ENCODE measurements around the gene EP400.
"Not testable (repeated sequence)": the region's sequence is repeated elsewhere in the genome, so short reads cannot be mapped to it uniquely, and the experiment has no call there.

- TF ChIP-seq POLR2AphosphoS5 (IDR thresholded peaks at IDR 0.05; ENCODE audit: borderline replicate concordance, low read depth, low read length); EZH2 (IDR thresholded peaks at IDR 0.05): not testable (repeated sequence)
Measured at GRCh38 chr12:132051718-132052117, 102.0 kb downstream of the EP400 start.

Data from SK-N-MC (cell line).